PC-3 (cell line): ENCODE results near the gene KIF20A. TPM values are rescaled to one million over a fixed set of nuclear protein-coding genes. Genes with fewer than 3 reads are reported as not detected.
A peak's percentile ranks its signal among the peaks of the same experiment; 100 is the strongest.

Source experiments
- ATAC-seq: fragments of 200-7000 bp; cut with Tn5 transposase; 2 replicates; pipeline ENCODE4 v1.9.1; 2020; ENCODE audit warnings: mild to moderate bottlenecking, moderate library complexity
- BruUV-seq: library from RNA; stranded (reverse); fragments of 400-500 nt; replicated peaks from 2 replicates; lab custom pipeline; 2021; lab: Mats Ljungman, UMichigan
- CTCF ChIA-PET: fragments of 300-600 bp; sonication (Branson Sonifier 250); formaldehyde crosslinking; loops from one replicate; lab custom pipeline; 2022; ENCODE audit warnings: antibody characterized with exemption; lab: Charles Lee
- POLR2A ChIA-PET: fragments of 300-600 bp; sonication (Branson Sonifier 250); formaldehyde crosslinking; loops from one replicate; lab custom pipeline; 2022; ENCODE audit warnings: antibody characterized with exemption; ENCODE audit not compliant: unreplicated experiment; lab: Charles Lee
- DNase-seq: peaks from one replicate; pipeline ENCODE4 v3.0.0-alpha.2; 2015
- H2AFZ ChIP-seq: fragments of 300-600 bp; sonication (generic); 2 replicates; pipeline ENCODE4 v1.6.0; 2016; ENCODE audit warnings: antibody characterized with exemption, low read length
- H3F3A ChIP-seq: fragments of 300-600 bp; sonication (generic); one replicate; pipeline ENCODE4 v1.6.0; 2017; ENCODE audit warnings: antibody characterized with exemption, low read length, control low read depth, mild to moderate bottlenecking; ENCODE audit not compliant: unreplicated experiment
- H3K27ac ChIP-seq: fragments of 300-600 bp; sonication (generic); 2 replicates; pipeline ENCODE4 v1.5.1; 2016; ENCODE audit warnings: mild to moderate bottlenecking, low read length
- H3K27me3 ChIP-seq: fragments of 300-600 bp; sonication (generic); 2 replicates; pipeline ENCODE4 v1.6.1; 2016; ENCODE audit warnings: low read length, mixed read lengths
- H3K36me3 ChIP-seq: fragments of 300-600 bp; sonication (generic); 2 replicates; pipeline ENCODE4 v1.6.1; 2016; ENCODE audit warnings: low read depth, mixed run types, low read length, mixed read lengths
- H3K4me1 ChIP-seq: fragments of 300-600 bp; sonication (generic); 2 replicates; pipeline ENCODE4 v1.5.1; 2016; ENCODE audit warnings: low read length; ENCODE audit not compliant: insufficient read depth
- H3K4me2 ChIP-seq: fragments of 300-600 bp; sonication (generic); 2 replicates; pipeline ENCODE4 v1.6.0; 2016; ENCODE audit warnings: low read length
- H3K4me3 ChIP-seq: fragments of 300-600 bp; sonication (generic); 2 replicates; pipeline ENCODE4 v1.5.1; 2016; ENCODE audit warnings: mild to moderate bottlenecking, low read length, mixed read lengths
- H3K79me2 ChIP-seq: fragments of 300-600 bp; sonication (generic); 2 replicates; pipeline ENCODE4 v1.6.1; 2017; ENCODE audit warnings: low read length, mixed read lengths
- H3K9ac ChIP-seq: fragments of 300-600 bp; sonication (generic); 2 replicates; pipeline ENCODE4 v1.6.0; 2016; ENCODE audit warnings: mild to moderate bottlenecking, low read length
- H3K9me2 ChIP-seq: fragments of 300-600 bp; sonication (generic); replicated peaks from 2 replicates; pipeline ENCODE4 v1.6.1; 2016; ENCODE audit warnings: mixed run types, low read length, mixed read lengths
- H3K9me3 ChIP-seq: fragments of 300-600 bp; sonication (generic); 2 replicates; pipeline ENCODE4 v1.6.1; 2016; ENCODE audit warnings: low read length, mixed read lengths
- H4K20me1 ChIP-seq: fragments of 300-600 bp; sonication (generic); 2 replicates; pipeline ENCODE4 v1.6.1; 2016; ENCODE audit warnings: low read length, mixed read lengths
- EZH2 ChIP-seq: fragments of 300-600 bp; sonication (generic); IDR thresholded peaks from one replicate; pipeline ENCODE4 v1.6.1; 2017; ENCODE audit warnings: antibody characterized with exemption, mild to moderate bottlenecking, low read length; ENCODE audit not compliant: unreplicated experiment
- EZH2phosphoT487 ChIP-seq: fragments of 300-600 bp; sonication (generic); IDR thresholded peaks from 2 replicates; pipeline ENCODE4 v1.6.1; 2018; ENCODE audit warnings: mild to moderate bottlenecking, antibody characterized with exemption, low read length, borderline replicate concordance
- intact Hi-C: fragments of 100-400 bp; cut with micrococcal nuclease; formaldehyde crosslinking; loops from 2 replicates; pipeline ENCODE4 v1.9.0; 2023
- total RNA-seq: library from RNA; depleted of rRNA; stranded (reverse); fragments of >200 nt; gene quantifications from 2 replicates; pipeline ENCODE4 v1.2.3, GENCODE V29; 2014
- TF ChIP-seq, protein P1 (sequence below): fragments of 300-600 bp; sonication (generic); conservative IDR thresholded peaks from 2 replicates; pipeline ENCODE4 v1.5.1; 2017; ENCODE audit warnings: antibody characterized with exemption, low read depth, mild to moderate bottlenecking, low read length

The KIF20A gene
- total RNA-seq, 1 experiment from 2014 or later, result 55.5 TPM

DNA sequence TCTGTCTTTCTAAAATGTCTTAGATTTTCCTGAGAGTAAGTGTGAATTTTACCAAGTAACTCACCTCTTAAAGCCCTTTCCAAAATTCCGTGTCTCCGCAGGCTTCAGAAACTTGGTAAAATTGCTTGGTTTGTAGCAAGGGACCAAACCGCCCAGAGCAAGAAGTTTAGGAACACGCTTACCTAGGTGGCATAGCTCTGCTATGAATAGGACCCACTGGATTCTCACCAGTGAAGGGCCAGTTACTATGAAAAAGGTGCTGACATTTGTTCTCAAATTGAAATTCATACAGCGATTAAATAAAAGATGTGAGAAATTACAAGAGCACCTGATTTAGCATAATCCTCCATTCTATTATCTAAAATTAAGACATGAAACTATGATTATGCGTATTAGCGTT lies 46.4 kb upstream of the KIF20A start:
- Histone ChIP-seq H3K36me3 (no peaks in the 10 kb centered on the region), H3K9me2 (no peaks in the 10 kb centered on the region), H3F3A (no peaks in the 10 kb centered on the region), H3K4me1 (peaks cover 14% of the 10 kb centered on the region; the same call in 1 of the 2 replicates), H4K20me1 (no peaks in the 10 kb centered on the region), H3K27me3 (no peaks in the 10 kb centered on the region), H3K79me2 (no peaks in the 10 kb centered on the region), H3K4me3 (no peak overlapping the region), H3K9me3 (no peaks in the 10 kb centered on the region), H2AFZ (no peak overlapping the region), H3K9ac (no peak overlapping the region), H3K27ac (no peak overlapping the region), H3K4me2 (no peak overlapping the region)
- intact Hi-C loops, result loop anchor here (5.0 kb wide), 1 partner anchor 95 kb away; no protein-coding TSS in a partner anchor
- BruUV-seq, result no TSS peak
- ChIA-PET CTCF (interaction anchor here (0.7 kb wide), 1 partner anchor 51 kb away, joined by 3 read pairs; no protein-coding TSS in a partner anchor), POLR2A (no interaction called here)
- ATAC-seq (no peak), DNase-seq (no peak)
- no peak for TF ChIP-seq EZH2
- TF ChIP-seq, protein P1, sequence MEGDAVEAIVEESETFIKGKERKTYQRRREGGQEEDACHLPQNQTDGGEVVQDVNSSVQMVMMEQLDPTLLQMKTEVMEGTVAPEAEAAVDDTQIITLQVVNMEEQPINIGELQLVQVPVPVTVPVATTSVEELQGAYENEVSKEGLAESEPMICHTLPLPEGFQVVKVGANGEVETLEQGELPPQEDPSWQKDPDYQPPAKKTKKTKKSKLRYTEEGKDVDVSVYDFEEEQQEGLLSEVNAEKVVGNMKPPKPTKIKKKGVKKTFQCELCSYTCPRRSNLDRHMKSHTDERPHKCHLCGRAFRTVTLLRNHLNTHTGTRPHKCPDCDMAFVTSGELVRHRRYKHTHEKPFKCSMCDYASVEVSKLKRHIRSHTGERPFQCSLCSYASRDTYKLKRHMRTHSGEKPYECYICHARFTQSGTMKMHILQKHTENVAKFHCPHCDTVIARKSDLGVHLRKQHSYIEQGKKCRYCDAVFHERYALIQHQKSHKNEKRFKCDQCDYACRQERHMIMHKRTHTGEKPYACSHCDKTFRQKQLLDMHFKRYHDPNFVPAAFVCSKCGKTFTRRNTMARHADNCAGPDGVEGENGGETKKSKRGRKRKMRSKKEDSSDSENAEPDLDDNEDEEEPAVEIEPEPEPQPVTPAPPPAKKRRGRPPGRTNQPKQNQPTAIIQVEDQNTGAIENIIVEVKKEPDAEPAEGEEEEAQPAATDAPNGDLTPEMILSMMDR, result no peak
- no peak for TF ChIP-seq EZH2phosphoT487

- TF ChIP-seq EZH2phosphoT487, result no peak
- no peaks in the 10 kb centered on the region for H3K36me3 ChIP-seq
- DNase-seq (peak; percentile 20), ATAC-seq (peak; percentile 59)
- no peak within 1 kb of the TSS for H3K9ac ChIP-seq
- H4K20me1 ChIP-seq, result no peaks in the 10 kb centered on the region
- no TSS peak for BruUV-seq
- no peak within 1 kb of the TSS for H3K27ac ChIP-seq
- H3K27me3 ChIP-seq, result no peaks in the 10 kb centered on the region
- no peaks in the 10 kb centered on the region for H3K9me3 ChIP-seq
- intact Hi-C loops, result no loop called here
- H3K4me3 ChIP-seq, result peak within 1 kb of the TSS; percentile 50; the same call in 1 of the 2 replicates
- no peaks in the 10 kb centered on the region for H3K9me2 ChIP-seq
- H3K4me1 ChIP-seq, result peaks cover 8% of the 10 kb centered on the region
- H3K4me2 ChIP-seq, result peak within 1 kb of the TSS; percentile 62
- H2AFZ ChIP-seq, result peak within 1 kb of the TSS; percentile 63
- H3F3A ChIP-seq, result no peaks in the 10 kb centered on the region
- CTCF ChIA-PET, result no interaction called here
- POLR2A ChIA-PET, result no interaction called here
- H3K79me2 ChIP-seq, result no peaks in the 10 kb centered on the region
Observed at GRCh38 chr5:138138949-138139780, 39.7 kb upstream of the KIF20A start, which contains the start of gene NME5. Gene NME5 (minus strand): TSS chr5:138139428. CDS start chr5:138138780, 648 bp downstream.

DNA sequence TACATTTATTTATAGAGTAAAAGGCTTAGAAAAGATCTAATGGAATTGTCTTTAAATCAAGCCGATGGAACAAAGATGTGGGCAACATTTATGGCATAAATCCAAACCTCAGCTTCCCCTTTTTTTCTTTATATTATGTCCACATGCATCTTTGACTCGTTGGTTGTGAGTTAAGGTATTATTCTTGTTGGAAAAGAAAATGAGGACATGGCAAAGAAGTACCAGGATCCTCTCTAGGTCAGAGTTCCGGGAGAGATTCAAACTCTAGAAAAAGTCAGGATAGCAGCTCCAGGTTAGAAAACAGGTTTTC lies 39.2 kb upstream of the KIF20A start:
- Histone ChIP-seq H3K4me3 (no peak overlapping the region), H3K9me3 (no peaks in the 10 kb centered on the region), H2AFZ (no peak overlapping the region; the same call in 1 of the 2 replicates)

More for the DNA sequence above, 39.2 kb upstream of the KIF20A start:
- H3K36me3 ChIP-seq, result no peaks in the 10 kb centered on the region
- no TSS peak for BruUV-seq
- H3K27me3 ChIP-seq, result no peaks in the 10 kb centered on the region
- H3K79me2 ChIP-seq, result no peaks in the 10 kb centered on the region
- intact Hi-C loops, result no loop called here
- no peak overlapping the region for H3K4me2 ChIP-seq
- H4K20me1 ChIP-seq, result no peaks in the 10 kb centered on the region
- CTCF ChIA-PET, result no interaction called here
- TF ChIP-seq EZH2phosphoT487, result no peak
- TF ChIP-seq EZH2, result no peak
- TF ChIP-seq, protein P1, result no peak
- DNase-seq (no peak), ATAC-seq (no peak)
- no peak overlapping the region for H3K9ac ChIP-seq
- no peaks in the 10 kb centered on the region for H3K9me2 ChIP-seq
- POLR2A ChIA-PET, result no interaction called here
- H3K4me1 ChIP-seq, result peaks cover 8% of the 10 kb centered on the region
- no peaks in the 10 kb centered on the region for H3F3A ChIP-seq
- H3K27ac ChIP-seq, result no peak overlapping the region
